ENCODE results near the gene MUSK.

- TF ChIP-seq MYC (IDR thresholded peaks at IDR 0.05; ENCODE audit: low read depth, low read length) (no peak), CTCF (IDR thresholded peaks at IDR 0.05; ENCODE audit: extremely low read depth in 1 of 2, insufficient read depth in 1 of 2, low read depth in 1 of 2, low read length in 2 of 2) (no peak), EZH2 (IDR thresholded peaks at IDR 0.05; ENCODE audit: borderline replicate concordance, low read depth, low read length, severe bottlenecking) (no peak), POLR2A (IDR thresholded peaks at IDR 0.05; ENCODE audit: low read depth, low read length) (no peak), JUN (IDR thresholded peaks at IDR 0.05; ENCODE audit: borderline replicate concordance, insufficient read depth, insufficient read length, low read depth) (no peak), POLR2AphosphoS5 (IDR thresholded peaks at IDR 0.05; ENCODE audit: insufficient read depth, low read depth, low read length) (no peak), GATA2 (IDR thresholded peaks at IDR 0.05; ENCODE audit: insufficient read depth, insufficient read length, low read depth, low read length) (no peak)
Observed at GRCh38 chr9:110784309-110784708, 115.7 kb downstream of the MUSK start.

All from endothelial cell of umbilical vein (primary cell).